Gastrocnemius medialis (tissue), 4 donors: ENCODE data around the gene IL2RA.

Source experiments
- CTCF ChIP-seq, 5 experiments: fragments of 450-650 bp in 3 of 5; fragments of 200-600 bp in 2 of 5; sonication (generic) in 2 of 5; IDR thresholded peaks in 4 of 5; conservative IDR thresholded peaks in 1 of 5; 1 replicate in 4 of 5; 2 replicates in 1 of 5; pipeline ENCODE4 v1.5.1; 2016 to 2019; ENCODE audit warnings: antibody characterized with exemption in 5 of 5, mild to moderate bottlenecking in 3 of 5, moderate library complexity in 3 of 5
- POLR2A ChIP-seq, 2 donors: fragments of 450-650 bp; IDR thresholded peaks; one replicate each; pipeline ENCODE4 v1.6.1; 2017; ENCODE audit warnings: antibody characterized with exemption in 2 of 2, mild to moderate bottlenecking in 2 of 2, moderate library complexity in 2 of 2

- no peak for TF ChIP-seq CTCF (IDR thresholded peaks at IDR 0.05 in 4 of 5, conservative IDR thresholded peaks at IDR 0.05 in 1 of 5)
- no peak for TF ChIP-seq POLR2A (IDR thresholded peaks at IDR 0.05)
These were observed 24.0 kb downstream of the IL2RA start for GRCh38 chr10:6038071-6038631.
